HepG2 (cell line): Measurements from ENCODE around the gene MYO5B. TPM values are rescaled to one million over a fixed set of nuclear protein-coding genes. Genes with fewer than 3 reads are reported as not detected.

Experiments used
- ATAC-seq: fragments of 200-7000 bp; cut with Tn5 transposase; 3 replicates; pipeline ENCODE4 v1.9.1; 2020; ENCODE audit warnings: mild to moderate bottlenecking, moderate library complexity
- Bru-seq: library from RNA; stranded (reverse); fragments of 400-500 nt; gene quantifications from one replicate; lab custom pipeline; 2021; lab: Mats Ljungman, UMichigan
- BruChase-seq, 2 experiments: library from RNA; stranded (reverse); fragments of 400-500 nt; gene quantifications; one replicate each; lab custom pipeline; 2021; lab: Mats Ljungman, UMichigan
- BruUV-seq: library from RNA; stranded (reverse); fragments of 400-500 nt; replicated peaks from 2 replicates; lab custom pipeline; 2021; lab: Mats Ljungman, UMichigan
- CTCF ChIA-PET: fragments of 300-600 bp; formaldehyde crosslinking; extraction: SDS; loops from one replicate; lab custom pipeline; 2021; ENCODE audit warnings: low total read pairs, inconsistent platforms, low intra/inter-chr PET ratio; lab: Yijun Ruan, JAX
- POLR2A ChIA-PET: fragments of 350-600 bp; sonication (Branson Sonifier 250); formaldehyde crosslinking; loops from one replicate; lab custom pipeline; 2020; ENCODE audit warnings: antibody characterized with exemption, inconsistent platforms; lab: Yijun Ruan, JAX
- DNase-seq: peaks from one replicate; pipeline ENCODE4 v3.0.0-alpha.2; 2015; ENCODE audit warnings: low spot score
- FAIRE-seq: peaks from 3 replicates; lab custom pipeline; 2011; peaks lifted over from hg19 to GRCh38; lab: Jason Lieb, UNC
- H2AFZ ChIP-seq: one replicate; pipeline ENCODE4 v1.6.1; 2011; ENCODE audit warnings: low read length, inconsistent platforms
- H3K27ac ChIP-seq: fragments of 300-600 bp; 3 replicates; pipeline ENCODE4 v1.8.0; 2011; ENCODE audit warnings: mixed run types, mild to moderate bottlenecking, mixed read lengths, low read length, inconsistent platforms; ENCODE audit not compliant: insufficient read depth; ENCODE audit errors: extremely low read length
- H3K27me3 ChIP-seq, 2 experiments: fragments of 200-600 bp in 1 of 2; 2 replicates in 1 of 2; 3 replicates in 1 of 2; pipeline versions ENCODE4 v1.6.0 to v1.8.0; 2011; ENCODE audit warnings: low read length in 2 of 2, mild to moderate bottlenecking in 2 of 2, moderate library complexity in 2 of 2, inconsistent platforms in 1 of 2; ENCODE audit not compliant: insufficient read depth in 2 of 2, control insufficient read depth in 1 of 2
- H3K36me3 ChIP-seq, 2 experiments: fragments of 200-600 bp in 1 of 2; replicated peaks in 1 of 2; 2 replicates in 1 of 2; 3 replicates in 1 of 2; pipeline versions ENCODE4 v1.5.1 to v1.8.0; 2011; ENCODE audit warnings: low read length in 2 of 2, inconsistent platforms in 1 of 2; ENCODE audit not compliant: insufficient read depth in 2 of 2, control insufficient read depth in 1 of 2
- H3K4me1 ChIP-seq: 2 replicates; pipeline ENCODE4 v1.5.1; 2012; ENCODE audit warnings: low read length, inconsistent platforms; ENCODE audit not compliant: insufficient read depth
- H3K4me2 ChIP-seq: 2 replicates; pipeline ENCODE4 v1.6.0; 2011; ENCODE audit warnings: low read depth, low read length, inconsistent platforms
- H3K4me3 ChIP-seq, 3 experiments: fragments of 200-600 bp in 1 of 3; sonication (generic), shearing (Covaris generic) in 1 of 3; replicated peaks in 1 of 3; 2 replicates each; pipeline ENCODE4 v1.5.1; 2011 to 2016; ENCODE audit warnings: low read length in 3 of 3, inconsistent platforms in 2 of 3, low read depth in 2 of 3, mild to moderate bottlenecking in 2 of 3, control low read depth in 1 of 3, mixed read lengths in 1 of 3; ENCODE audit not compliant: insufficient read depth in 1 of 3
- H3K79me2 ChIP-seq: one replicate; pipeline ENCODE4 v1.6.1; 2011; ENCODE audit warnings: low read length, inconsistent platforms; ENCODE audit not compliant: insufficient read depth
- H3K9ac ChIP-seq: 2 replicates; pipeline ENCODE4 v1.6.0; 2011; ENCODE audit warnings: mild to moderate bottlenecking, low read depth, low read length, inconsistent platforms; ENCODE audit not compliant: insufficient read depth
- H3K9me3 ChIP-seq: 2 replicates; pipeline ENCODE4 v1.5.1; 2012; ENCODE audit warnings: mild to moderate bottlenecking, low read length
- H4K20me1 ChIP-seq: 2 replicates; pipeline ENCODE4 v1.6.0; 2011; ENCODE audit warnings: inconsistent platforms, mild to moderate bottlenecking, low read length, moderate library complexity; ENCODE audit not compliant: insufficient read depth
- CAMTA2 ChIP-seq: sonication (generic); formaldehyde crosslinking; IDR thresholded peaks from 2 replicates; pipeline ENCODE4 v1.4.0; 2020; ENCODE audit warnings: mild to moderate bottlenecking, missing genetic modification reagents, borderline replicate concordance
- CC2D1A ChIP-seq: sonication (generic); formaldehyde crosslinking; IDR thresholded peaks from 2 replicates; pipeline ENCODE4 v1.8.1; 2023; ENCODE audit warnings: mild to moderate bottlenecking, missing genetic modification reagents
- RBAK ChIP-seq: sonication (generic); formaldehyde crosslinking; IDR thresholded peaks from 2 replicates; pipeline ENCODE4 v1.5.1; 2020; ENCODE audit warnings: mild to moderate bottlenecking, missing genetic modification reagents
- RBFOX2 ChIP-seq: fragments of 200-400 bp; formaldehyde crosslinking; IDR thresholded peaks from 2 replicates; pipeline ENCODE4 v1.6.1; 2017; ENCODE audit warnings: low read depth, mild to moderate bottlenecking, low read length
- YEATS4 ChIP-seq: sonication (generic); formaldehyde crosslinking; IDR thresholded peaks from 2 replicates; pipeline ENCODE4 v1.4.0; 2020; ENCODE audit warnings: missing genetic modification reagents, borderline replicate concordance
- ZNF235 ChIP-seq: sonication (generic); formaldehyde crosslinking; IDR thresholded peaks from 2 replicates; pipeline ENCODE4 v1.8.1; 2023; ENCODE audit warnings: mild to moderate bottlenecking, missing genetic modification reagents, borderline replicate concordance
- ZNF549 ChIP-seq: sonication (generic); formaldehyde crosslinking; IDR thresholded peaks from 2 replicates; pipeline ENCODE4 v1.5.0; 2020; ENCODE audit warnings: missing genetic modification reagents
- WGBS: methylation state at CpG from one replicate; pipeline ENCODE4 v1.1.6; 2017; ENCODE audit warnings: low lambda C conversion rate; 5-methylcytosine and 5-hydroxymethylcytosine counted together
- in situ Hi-C: cut with HindIII; loops from 2 replicates; pipeline ENCODE4 v1.10.0; 2017; ENCODE audit warnings: low pct_unique_long_range_greater_than_20kb; ENCODE audit not compliant: extremely low pct_ligation_motif_present
- intact Hi-C: fragments of 100-400 bp; cut with micrococcal nuclease; formaldehyde crosslinking; loops from one replicate; pipeline ENCODE4 v1.10.0; 2022; ENCODE audit not compliant: unreplicated experiment
- long read RNA-seq, 2 experiments: library from RNA in 1 of 2; library from polyadenylated mRNA in 1 of 2; stranded (forward) in 1 of 2; unstranded in 1 of 2; transcript quantifications; one replicate each; pipeline ENCODE4 v2.0.0, GENCODE V29; 2019 to 2022
- polyA minus RNA-seq, 3 experiments: library from RNA; depleted of rRNA, polyadenylated mRNA; stranded (reverse); fragments of >200 nt; gene quantifications; 2 replicates each; pipeline ENCODE4 v1.2.3, GENCODE V29; 2011; ENCODE audit warnings: low replicate concordance in 1 of 3
- polyA plus RNA-seq, 8 experiments: library from polyadenylated mRNA; depleted of rRNA in 3 of 8; stranded (reverse) in 7 of 8; unstranded in 1 of 8; fragments of >200 nt; fragmentation: Illumina TruSeq in 4 of 8; extraction: Trizol in 4 of 8; gene quantifications; 2 replicates each; pipeline versions ENCODE4 v1.2.1 to v1.2.3, GENCODE V29; 2011 to 2016; ENCODE audit warnings: low read depth in 4 of 8, missing spikeins in 1 of 8, mixed read lengths in 1 of 8; ENCODE audit not compliant: insufficient read depth in 1 of 8
- total RNA-seq, 5 experiments: library from RNA; depleted of rRNA; stranded (reverse); fragments of >200 nt; fragmentation: Illumina TruSeq; extraction: Trizol; gene quantifications; 2 replicates each; pipeline ENCODE4 v1.2.3, GENCODE V29; 2016; ENCODE audit warnings: low read depth in 1 of 5
- TF ChIP-seq, protein P1 (sequence below): sonication (generic); formaldehyde crosslinking; IDR thresholded peaks from 2 replicates; pipeline ENCODE4 v1.8.0; 2022; ENCODE audit warnings: mild to moderate bottlenecking, missing genetic modification reagents, moderate library complexity
- TF ChIP-seq, protein P2 (sequence below): sonication (generic); formaldehyde crosslinking; IDR thresholded peaks from 2 replicates; pipeline ENCODE4 v1.4.0; 2020; ENCODE audit warnings: missing genetic modification reagents
- TF ChIP-seq, protein P3 (sequence below): sonication (generic); formaldehyde crosslinking; IDR thresholded peaks from 2 replicates; pipeline ENCODE4 v1.4.0; 2020; ENCODE audit warnings: mild to moderate bottlenecking, missing genetic modification reagents

MYO5B gene
- total RNA-seq (2016; rRNA removed; fragmentation: Illumina TruSeq; extraction: Trizol) (24.0 and 34.9 TPM in 2 replicates), polyA plus RNA-seq (2011; rRNA removed) (12.4 and 13.1 TPM in 2 replicates), polyA minus RNA-seq (2011; rRNA and poly(A)+ RNA removed; ENCODE audit: low replicate concordance) (24.8 and 28.9 TPM in 2 replicates), Bru-seq, nascent RNA (percentile 70 among the genes with signal in this experiment), BruChase-seq, experiment 1, labeled RNA remaining after a 6-hour chase (percentile 62 among the genes with signal in this experiment), BruChase-seq, experiment 2, labeled RNA remaining after a 2-hour chase (percentile 61 among the genes with signal in this experiment)
- 3.5 TPM in 2 replicates for total RNA-seq (2016; cell fraction: cytosol; rRNA removed; fragmentation: Illumina TruSeq; extraction: Trizol; ENCODE audit: low read depth)
- total RNA-seq (2016; cell fraction: insoluble cytoplasmic fraction; rRNA removed; fragmentation: Illumina TruSeq; extraction: Trizol): 22.2 and 31.0 TPM in 2 replicates
- 9.8 and 11.9 TPM in 2 replicates for total RNA-seq (2016; cell fraction: membrane; rRNA removed; fragmentation: Illumina TruSeq; extraction: Trizol)
- total RNA-seq (2016; cell fraction: nucleus; rRNA removed; fragmentation: Illumina TruSeq; extraction: Trizol): 18.1 and 21.7 TPM in 2 replicates
- 10.8 and 12.5 TPM in 2 replicates for polyA plus RNA-seq (2011; cell fraction: cytosol; rRNA removed)
- 12.7 and 15.2 TPM in 2 replicates for polyA plus RNA-seq (2011; cell fraction: nucleus; rRNA removed)
- polyA plus RNA-seq (2012): 9.7 and 12.2 TPM in 2 replicates
- 1.7 and 2.1 TPM in 2 replicates for polyA plus RNA-seq (2016; cell fraction: cytosol; fragmentation: Illumina TruSeq; extraction: Trizol; ENCODE audit: low read depth)
- 35.5 and 36.8 TPM in 2 replicates for polyA plus RNA-seq (2016; cell fraction: insoluble cytoplasmic fraction; fragmentation: Illumina TruSeq; extraction: Trizol; ENCODE audit: low read depth)
- polyA plus RNA-seq (2016; cell fraction: membrane; fragmentation: Illumina TruSeq; extraction: Trizol; ENCODE audit: low read depth): 6.1 and 8.8 TPM in 2 replicates
- polyA plus RNA-seq (2016; cell fraction: nucleus; fragmentation: Illumina TruSeq; extraction: Trizol; ENCODE audit: insufficient read depth, low read depth): 21.2 and 23.3 TPM in 2 replicates
- 14.2 and 20.7 TPM in 2 replicates for polyA minus RNA-seq (2011; cell fraction: cytosol; rRNA and poly(A)+ RNA removed)
- 9.4 and 16.2 TPM in 2 replicates for polyA minus RNA-seq (2011; cell fraction: nucleus; rRNA and poly(A)+ RNA removed)
- long read RNA-seq, experiment 1, partial matches to known transcripts: 6 of 9 reads
- long read RNA-seq, experiment 1, other reads (novel, unspliced or antisense): 3 of 9 reads
- long read RNA-seq, experiment 2, partial matches to known transcripts: 31 of 59 reads
- long read RNA-seq, experiment 2, other reads (novel, unspliced or antisense): 24 of 59 reads

GRCh38 chr18:50194631-50195532, at the start of gene MYO5B:
Gene MYO5B (minus strand): TSS chr18:50195147. CDS start chr18:50194793, 354 bp downstream.
- no peaks in the 10 kb centered on the region for H3K9me3 ChIP-seq
- H3K4me1 ChIP-seq: peaks cover 42% of the 10 kb centered on the region
- intact Hi-C loops: loop anchor here (1.0 kb wide), 2 partner anchors 105 to 138 kb away; no protein-coding TSS in a partner anchor
- peaks cover 3% of the 10 kb centered on the region for H3K79me2 ChIP-seq
- peak within 1 kb of the TSS; percentile 61 for H2AFZ ChIP-seq
- peak within 1 kb of the TSS; percentile 76 for H3K9ac ChIP-seq
- no peaks in the 10 kb centered on the region for H3K36me3 ChIP-seq
- no peaks in the 10 kb centered on the region for H4K20me1 ChIP-seq
- H3K27ac ChIP-seq: peak within 1 kb of the TSS; percentile 65
- no TSS peak for BruUV-seq
- ATAC-seq (peak; percentile 90), DNase-seq (peak; percentile 63), FAIRE-seq (no peak)
- H3K27me3 ChIP-seq: peaks cover 0 to 15% of the 10 kb centered on the region in 2 experiments; a peak in 4 of 5 replicates
- in situ Hi-C loops: loop anchor here (5.0 to 10.0 kb wide), 2 partner anchors 138 to 280 kb away; no protein-coding TSS in a partner anchor
- CTCF ChIA-PET: interaction anchor here (1.0 to 2.4 kb wide), 3 partner anchors 138 to 185 kb away, joined by 4 to 15 read pairs (median 10); no protein-coding TSS in a partner anchor
- POLR2A ChIA-PET: interaction anchor here (0.6 to 1.2 kb wide), 4 partner anchors 9 to 124 kb away, joined by 3 read pairs; no protein-coding TSS in a partner anchor
- WGBS: 0% methylated on average over 45 of the region's 115 CpGs
- H3K4me2 ChIP-seq: peak within 1 kb of the TSS; percentile 96
- peak within 1 kb of the TSS; percentile 73 to 90 (median 83) for H3K4me3 ChIP-seq
- TF ChIP-seq YEATS4 (peak; percentile 64), CAMTA2 (CRISPR knock-in tag) (no peak), ZNF549 (CRISPR knock-in tag) (no peak), CC2D1A (CRISPR knock-in tag) (no peak), ZNF235 (CRISPR knock-in tag) (no peak), RBAK (CRISPR knock-in tag) (no peak), RBFOX2 (peak; percentile 82)
- TF ChIP-seq, protein P1, sequence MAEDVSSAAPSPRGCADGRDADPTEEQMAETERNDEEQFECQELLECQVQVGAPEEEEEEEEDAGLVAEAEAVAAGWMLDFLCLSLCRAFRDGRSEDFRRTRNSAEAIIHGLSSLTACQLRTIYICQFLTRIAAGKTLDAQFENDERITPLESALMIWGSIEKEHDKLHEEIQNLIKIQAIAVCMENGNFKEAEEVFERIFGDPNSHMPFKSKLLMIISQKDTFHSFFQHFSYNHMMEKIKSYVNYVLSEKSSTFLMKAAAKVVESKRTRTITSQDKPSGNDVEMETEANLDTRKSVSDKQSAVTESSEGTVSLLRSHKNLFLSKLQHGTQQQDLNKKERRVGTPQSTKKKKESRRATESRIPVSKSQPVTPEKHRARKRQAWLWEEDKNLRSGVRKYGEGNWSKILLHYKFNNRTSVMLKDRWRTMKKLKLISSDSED: no peak
- TF ChIP-seq, protein P2, sequence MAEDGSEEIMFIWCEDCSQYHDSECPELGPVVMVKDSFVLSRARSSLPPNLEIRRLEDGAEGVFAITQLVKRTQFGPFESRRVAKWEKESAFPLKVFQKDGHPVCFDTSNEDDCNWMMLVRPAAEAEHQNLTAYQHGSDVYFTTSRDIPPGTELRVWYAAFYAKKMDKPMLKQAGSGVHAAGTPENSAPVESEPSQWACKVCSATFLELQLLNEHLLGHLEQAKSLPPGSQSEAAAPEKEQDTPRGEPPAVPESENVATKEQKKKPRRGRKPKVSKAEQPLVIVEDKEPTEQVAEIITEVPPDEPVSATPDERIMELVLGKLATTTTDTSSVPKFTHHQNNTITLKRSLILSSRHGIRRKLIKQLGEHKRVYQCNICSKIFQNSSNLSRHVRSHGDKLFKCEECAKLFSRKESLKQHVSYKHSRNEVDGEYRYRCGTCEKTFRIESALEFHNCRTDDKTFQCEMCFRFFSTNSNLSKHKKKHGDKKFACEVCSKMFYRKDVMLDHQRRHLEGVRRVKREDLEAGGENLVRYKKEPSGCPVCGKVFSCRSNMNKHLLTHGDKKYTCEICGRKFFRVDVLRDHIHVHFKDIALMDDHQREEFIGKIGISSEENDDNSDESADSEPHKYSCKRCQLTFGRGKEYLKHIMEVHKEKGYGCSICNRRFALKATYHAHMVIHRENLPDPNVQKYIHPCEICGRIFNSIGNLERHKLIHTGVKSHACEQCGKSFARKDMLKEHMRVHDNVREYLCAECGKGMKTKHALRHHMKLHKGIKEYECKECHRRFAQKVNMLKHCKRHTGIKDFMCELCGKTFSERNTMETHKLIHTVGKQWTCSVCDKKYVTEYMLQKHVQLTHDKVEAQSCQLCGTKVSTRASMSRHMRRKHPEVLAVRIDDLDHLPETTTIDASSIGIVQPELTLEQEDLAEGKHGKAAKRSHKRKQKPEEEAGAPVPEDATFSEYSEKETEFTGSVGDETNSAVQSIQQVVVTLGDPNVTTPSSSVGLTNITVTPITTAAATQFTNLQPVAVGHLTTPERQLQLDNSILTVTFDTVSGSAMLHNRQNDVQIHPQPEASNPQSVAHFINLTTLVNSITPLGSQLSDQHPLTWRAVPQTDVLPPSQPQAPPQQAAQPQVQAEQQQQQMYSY: peak; percentile 32; the same call in 1 of the 2 replicates
- TF ChIP-seq, protein P3, sequence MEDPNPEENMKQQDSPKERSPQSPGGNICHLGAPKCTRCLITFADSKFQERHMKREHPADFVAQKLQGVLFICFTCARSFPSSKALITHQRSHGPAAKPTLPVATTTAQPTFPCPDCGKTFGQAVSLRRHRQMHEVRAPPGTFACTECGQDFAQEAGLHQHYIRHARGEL (CRISPR knock-in tag): no peak
